ENCODE data around the gene TANK.

DNA sequence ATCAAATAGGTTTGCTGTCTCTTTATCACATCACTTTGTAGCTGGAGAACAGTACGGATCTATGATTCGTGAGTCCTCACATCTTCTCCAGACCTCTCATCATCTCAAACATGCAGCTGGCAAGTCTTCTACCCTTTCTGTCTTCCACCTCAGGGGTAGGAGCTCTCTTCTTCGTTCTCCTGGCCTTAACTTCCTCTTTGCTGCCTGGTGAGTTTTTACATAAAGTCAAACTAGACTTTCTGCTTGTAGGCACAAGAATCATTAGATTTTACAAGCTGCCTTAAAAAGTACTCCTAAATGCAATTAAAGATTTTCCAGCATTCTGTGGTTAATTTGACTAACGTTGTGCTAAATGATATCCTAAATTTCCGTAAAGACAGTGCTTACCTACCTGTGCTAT lies 43.7 kb upstream of the TANK start:
- TF ChIP-seq CTCF (IDR thresholded peaks at IDR 0.05; ENCODE audit: low read depth, low read length, poor library complexity, severe bottlenecking): no peak
- TF ChIP-seq EZH2phosphoT487 (IDR thresholded peaks at IDR 0.05; ENCODE audit: borderline replicate concordance, low read length): no peak

Data from DOHH2 (cell line).